NT2/D1 (cell line): ENCODE data around the gene UMAD1.

Experiments used
- SUZ12 ChIP-seq: IDR thresholded peaks from 2 replicates; pipeline ENCODE4 v1.6.1; 2011; ENCODE audit not compliant: insufficient read length, insufficient read depth; ENCODE audit errors: extremely low read depth
- ZNF274 ChIP-seq: IDR thresholded peaks from 2 replicates; pipeline ENCODE4 v1.6.1; 2011; ENCODE audit warnings: mild to moderate bottlenecking, low read depth, low read length

GRCh38 chr7:7917593-7917992 lies 277.0 kb downstream of the UMAD1 start:
- TF ChIP-seq SUZ12 = no peak
- no peak for TF ChIP-seq ZNF274
